ENCODE measurements around the gene GRIK5. TPM values are rescaled to one million over a fixed set of nuclear protein-coding genes. Genes with fewer than 3 reads are reported as not detected.

The GRIK5 gene
- total and polyA plus RNA-seq, 2 donors (not counting 3 experiments of a cell fraction or from before 2014, with no cell fraction given): 0.80 to 2.2 TPM

GRCh38 chr19:41994994-41995958 lies 74.7 kb downstream of the GRIK5 start:
- Histone ChIP-seq H3K4me3 (replicated peaks in 1 of 3; ENCODE audit: insufficient read depth in 1 of 3, low read depth in 1 of 3, low read length in 3 of 3) (no peak overlapping the region), H3K9me3 (replicated peaks; ENCODE audit: control insufficient read depth, insufficient read depth, low read length) (no peaks in the 10 kb centered on the region), H3K27ac (ENCODE audit: insufficient read depth, low read depth, low read length) (no peak overlapping the region), H3K9ac (replicated peaks; ENCODE audit: extremely low read depth, insufficient read depth, low read length) (no peak overlapping the region), H3K4me2 (ENCODE audit: insufficient read depth, low read length) (no peak overlapping the region), H3K27me3 (ENCODE audit: control insufficient read depth in 2 of 2, insufficient read depth in 2 of 2, low read length in 2 of 2) (peaks cover 16 to 30% of the 10 kb centered on the region in 2 experiments), H3K4me1 (ENCODE audit: control insufficient read depth, extremely low read depth, insufficient read depth, low read length) (no peaks in the 10 kb centered on the region), H3K36me3 (ENCODE audit: control insufficient read depth in 2 of 2, extremely low read depth in 1 of 2, insufficient read depth in 2 of 2, low read length in 2 of 2) (no peaks in the 10 kb centered on the region), H2AFZ (ENCODE audit: low read depth, low read length) (no peak overlapping the region), H3K9me1 (replicated peaks; ENCODE audit: control insufficient read depth, extremely low read depth, insufficient read depth, low read length) (no peaks in the 10 kb centered on the region), H4K20me1 (replicated peaks; ENCODE audit: control insufficient read depth, extremely low read depth, insufficient read depth, low read length) (no peaks in the 10 kb centered on the region), H3K79me2 (ENCODE audit: control insufficient read depth, insufficient read depth, low read length) (no peaks in the 10 kb centered on the region)
- no TSS peak for BruUV-seq (replicated peaks)
- CTCF ChIA-PET: no interaction called here
- intact Hi-C loops (cut with micrococcal nuclease): no loop called here
- TF ChIP-seq POLR2A (IDR thresholded peaks at IDR 0.05; ENCODE audit: low read depth, low read length) (no peak), MAX (IDR thresholded peaks at IDR 0.05; ENCODE audit: insufficient read depth, insufficient read length) (no peak), POLR2AphosphoS5 (IDR thresholded peaks at IDR 0.05; ENCODE audit: insufficient read depth, low read depth, low read length) (no peak), CTCF (IDR thresholded peaks at IDR 0.05; ENCODE audit: extremely low read depth in 1 of 2, insufficient read depth in 1 of 2, low read depth in 1 of 2, low read length in 2 of 2) (no peak), MYC (IDR thresholded peaks at IDR 0.05; ENCODE audit: low read depth, low read length) (no peak), EZH2 (IDR thresholded peaks at IDR 0.05; ENCODE audit: borderline replicate concordance, low read depth, low read length, severe bottlenecking) (no peak), JUN (IDR thresholded peaks at IDR 0.05; ENCODE audit: borderline replicate concordance, insufficient read depth, insufficient read length, low read depth) (no peak), FOS (IDR thresholded peaks at IDR 0.05; ENCODE audit: borderline replicate concordance, insufficient read depth, low read length) (no peak), GATA2 (IDR thresholded peaks at IDR 0.05; ENCODE audit: insufficient read depth, insufficient read length, low read depth, low read length) (no peak)
- POLR2A ChIA-PET: no interaction called here
- FAIRE-seq: no peak
- DNase-seq (ENCODE audit: low read depth, low spot score): no peak
- dilution Hi-C loops (cut with MboI; ENCODE audit: extremely low pct_ligation_motif_present, low sequenced_read_pairs): no loop called here

Data from endothelial cell of umbilical vein (primary cell).